ENCODE results near the gene TMEM114. TPM values are rescaled to one million over a fixed set of nuclear protein-coding genes. Genes with fewer than 3 reads are reported as not detected.

Gene TMEM114
- total RNA-seq, 4 donors from 2014 or later, result not detected

- no peak overlapping the region for H3K4me3 ChIP-seq
- TF ChIP-seq CTCF (IDR thresholded peaks at IDR 0.05), result no peak
- TF ChIP-seq POLR2A (IDR thresholded peaks at IDR 0.05), result no peak
- no peak overlapping the region for H3K27ac ChIP-seq
- no peaks in the 10 kb centered on the region for H3K27me3 ChIP-seq
- H3K36me3 ChIP-seq, result peaks cover 0 to 52% (median 0%) of the 10 kb centered on the region in 3 donors
- peaks cover 0 to 10% (median 5%) of the 10 kb centered on the region in 4 donors for H3K4me1 ChIP-seq
- no peaks in the 10 kb centered on the region for H3K9me3 ChIP-seq
- no peak for DNase-seq
These were observed 35.3 kb upstream of the TMEM114 start for GRCh38 chr16:8625491-8626087.

GRCh38 chr16:8623634-8624033 lies 33.3 kb upstream of the TMEM114 start:
- H3K27me3 ChIP-seq, result no peaks in the 10 kb centered on the region
- H3K9me3 ChIP-seq, result no peaks in the 10 kb centered on the region
- H3K4me1 ChIP-seq, result peaks cover 0 to 10% (median 5%) of the 10 kb centered on the region in 4 donors
- H3K36me3 ChIP-seq, result peaks cover 0 to 32% (median 0%) of the 10 kb centered on the region in 3 donors
- H3K27ac ChIP-seq, result no peak overlapping the region
- no peak overlapping the region for H3K4me3 ChIP-seq
- no peak for DNase-seq
- TF ChIP-seq CTCF (IDR thresholded peaks at IDR 0.05) (no peak), POLR2A (IDR thresholded peaks at IDR 0.05) (no peak)

GRCh38 chr16:8622315-8622656 lies 32.0 kb upstream of the TMEM114 start:
- H3K9me3 ChIP-seq, result no peaks in the 10 kb centered on the region
- peaks cover 0 to 10% (median 5%) of the 10 kb centered on the region in 4 donors for H3K4me1 ChIP-seq
- peak overlapping the region; percentile 61 to 95 (median 78) for H3K4me3 ChIP-seq
- peaks cover 0 to 18% (median 0%) of the 10 kb centered on the region in 3 donors for H3K36me3 ChIP-seq
- H3K27ac ChIP-seq, result peak overlapping the region in 2 of 4 donors; percentile 75 to 79
- TF ChIP-seq POLR2A (IDR thresholded peaks at IDR 0.05) (no peak), CTCF (IDR thresholded peaks at IDR 0.05) (no peak)
- no peaks in the 10 kb centered on the region for H3K27me3 ChIP-seq
- no peak for DNase-seq

GRCh38 chr16:8621572-8622314 lies 31.4 kb upstream of the TMEM114 start, which contains the start of gene METTL22:
METTL22 (plus strand) TSS chr16:8621698; CDS start chr16:8625666, 3,968 bp downstream.
- peak; percentile 86 to 95 (median 91) for DNase-seq
- Histone ChIP-seq H3K36me3 (peaks cover 0 to 13% (median 0%) of the 10 kb centered on the region in 3 donors), H3K27ac (peak within 1 kb of the TSS; percentile 55 to 79 (median 71)), H3K4me1 (peaks cover 0 to 10% (median 5%) of the 10 kb centered on the region in 4 donors), H3K9me3 (no peaks in the 10 kb centered on the region), H3K27me3 (no peaks in the 10 kb centered on the region), H3K4me3 (peak within 1 kb of the TSS; percentile 61 to 95 (median 78))
- TF ChIP-seq CTCF (IDR thresholded peaks at IDR 0.05) (no peak), POLR2A (IDR thresholded peaks at IDR 0.05) (peak; percentile 65 to 68)

GRCh38 chr16:8621222-8621571 lies 30.9 kb upstream of the TMEM114 start:
- TF ChIP-seq CTCF (IDR thresholded peaks at IDR 0.05), result no peak
- no peak for TF ChIP-seq POLR2A (IDR thresholded peaks at IDR 0.05)
- Histone ChIP-seq H3K27ac (peak overlapping the region; percentile 55 to 79 (median 71)), H3K27me3 (no peaks in the 10 kb centered on the region), H3K36me3 (peaks cover 0 to 9% (median 0%) of the 10 kb centered on the region in 3 donors), H3K9me3 (no peaks in the 10 kb centered on the region), H3K4me1 (peaks cover 0 to 10% (median 5%) of the 10 kb centered on the region in 4 donors), H3K4me3 (peak overlapping the region; percentile 61 to 95 (median 78))
- DNase-seq, result no peak
